ENCODE data around the gene LRRC15. TPM values are rescaled to one million over a fixed set of nuclear protein-coding genes. Genes with fewer than 3 reads are reported as not detected.

The LRRC15 gene
- total RNA-seq, 1 donor, result 10.0 TPM

GRCh38 chr3:194401346-194401745 is 31.8 kb upstream of the LRRC15 start:
- DNase-seq (ENCODE audit: low read depth), result no peak
- TF ChIP-seq CTCF (IDR thresholded peaks at IDR 0.05; ENCODE audit: insufficient read depth, low read length), result no peak
- no peak overlapping the region for H3K4me3 ChIP-seq (ENCODE audit: low read depth, low read length)

GRCh38 chr3:194399874-194400411 is 30.4 kb upstream of the LRRC15 start:
- H3K4me3 ChIP-seq (ENCODE audit: low read depth, low read length), result no peak overlapping the region
- DNase-seq (ENCODE audit: low read depth), result no peak
- TF ChIP-seq CTCF (IDR thresholded peaks at IDR 0.05; ENCODE audit: insufficient read depth, low read length), result no peak

GRCh38 chr3:194399166-194399565 is 29.6 kb upstream of the LRRC15 start, which contains the start of gene GP5:
Gene GP5 (minus strand): TSS chr3:194399266. CDS start chr3:194398282, 984 bp downstream.
- H3K4me3 ChIP-seq (ENCODE audit: low read depth, low read length), result no peak within 1 kb of the TSS

GRCh38 chr3:194397757-194398312 is 28.3 kb upstream of the LRRC15 start:
- no peak for TF ChIP-seq CTCF (IDR thresholded peaks at IDR 0.05; ENCODE audit: insufficient read depth, low read length)
- no peak overlapping the region for H3K4me3 ChIP-seq (ENCODE audit: low read depth, low read length)
- DNase-seq (ENCODE audit: low read depth), result no peak

More at GRCh38 chr3:194399166-194399565, 29.6 kb upstream of the LRRC15 start, which contains the start of gene GP5:
- TF ChIP-seq CTCF (IDR thresholded peaks at IDR 0.05; ENCODE audit: insufficient read depth, low read length), result no peak
- DNase-seq (ENCODE audit: low read depth), result no peak

GRCh38 chr3:194396859-194397756 is 27.6 kb upstream of the LRRC15 start:
- no peak overlapping the region for H3K4me3 ChIP-seq (ENCODE audit: low read depth, low read length)
- no peak for DNase-seq (ENCODE audit: low read depth)
- TF ChIP-seq CTCF (IDR thresholded peaks at IDR 0.05; ENCODE audit: insufficient read depth, low read length), result no peak

GRCh38 chr3:194396539-194396858 is 27.0 kb upstream of the LRRC15 start:
- no peak for TF ChIP-seq CTCF (IDR thresholded peaks at IDR 0.05; ENCODE audit: insufficient read depth, low read length)
- DNase-seq (ENCODE audit: low read depth), result no peak
- no peak overlapping the region for H3K4me3 ChIP-seq (ENCODE audit: low read depth, low read length)

Measured in fibroblast of the aortic adventitia (primary cell).